ENCODE measurements around the gene LRRC36. TPM values are rescaled to one million over a fixed set of nuclear protein-coding genes. Genes with fewer than 3 reads are reported as not detected.

Gene LRRC36
- total and polyA plus RNA-seq, 2 donors (not counting 3 experiments of a cell fraction or from before 2014, with no cell fraction given), result 0.30 to 2.0 TPM

DNA sequence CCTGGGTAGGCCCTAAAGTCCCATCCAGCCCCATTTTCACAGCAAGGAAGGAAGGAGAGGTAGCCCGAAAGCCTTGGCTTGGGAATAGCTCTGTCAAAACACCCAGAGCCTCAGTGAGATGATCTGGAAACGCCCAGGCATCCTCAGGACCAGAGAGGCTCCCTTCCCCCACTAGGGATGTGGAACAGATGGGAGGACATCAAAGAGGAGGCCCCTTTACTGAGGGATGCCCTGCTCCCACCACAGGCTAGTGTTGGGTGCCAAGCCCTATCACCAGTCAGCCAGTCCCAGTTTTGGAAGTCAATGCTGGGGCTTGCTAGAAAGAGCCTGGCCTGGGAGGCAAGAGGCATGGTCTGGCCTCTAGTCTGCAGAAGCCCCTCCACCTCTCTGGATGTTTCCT lies 62.0 kb downstream of the LRRC36 start:
- FAIRE-seq, result no peak
- Histone ChIP-seq H3K79me2 (ENCODE audit: control insufficient read depth, insufficient read depth, low read length) (no peaks in the 10 kb centered on the region), H2AFZ (ENCODE audit: low read depth, low read length) (no peak overlapping the region), H3K27me3 (ENCODE audit: control insufficient read depth in 2 of 2, insufficient read depth in 2 of 2, low read length in 2 of 2) (peaks cover 0 to under 1% of the 10 kb centered on the region in 2 experiments), H3K9ac (replicated peaks; ENCODE audit: extremely low read depth, insufficient read depth, low read length) (no peak overlapping the region), H3K4me3 (replicated peaks in 1 of 3; ENCODE audit: insufficient read depth in 1 of 3, low read depth in 1 of 3, low read length in 3 of 3) (no peak overlapping the region), H4K20me1 (replicated peaks; ENCODE audit: control insufficient read depth, extremely low read depth, insufficient read depth, low read length) (no peaks in the 10 kb centered on the region), H3K4me1 (ENCODE audit: control insufficient read depth, extremely low read depth, insufficient read depth, low read length) (peaks cover 18% of the 10 kb centered on the region), H3K36me3 (ENCODE audit: control insufficient read depth in 2 of 2, extremely low read depth in 1 of 2, insufficient read depth in 2 of 2, low read length in 2 of 2) (no peaks in the 10 kb centered on the region), H3K9me1 (replicated peaks; ENCODE audit: control insufficient read depth, extremely low read depth, insufficient read depth, low read length) (no peaks in the 10 kb centered on the region), H3K27ac (ENCODE audit: insufficient read depth, low read depth, low read length) (no peak overlapping the region), H3K9me3 (replicated peaks; ENCODE audit: control insufficient read depth, insufficient read depth, low read length) (no peaks in the 10 kb centered on the region), H3K4me2 (ENCODE audit: insufficient read depth, low read length) (no peak overlapping the region)
- intact Hi-C loops (cut with micrococcal nuclease) (no loop called here), dilution Hi-C loops (cut with MboI; ENCODE audit: extremely low pct_ligation_motif_present, low sequenced_read_pairs) (no loop called here)
- ChIA-PET CTCF (interaction anchor here (0.5 to 2.0 kb wide), 3 partner anchors 11 to 45 kb away, joined by 3 to 12 read pairs (median 3); no protein-coding TSS in a partner anchor), POLR2A (interaction anchor here (0.6 kb wide), 1 partner anchor 39 kb away, joined by 5 read pairs; no protein-coding TSS in a partner anchor)
- TF ChIP-seq GATA2 (IDR thresholded peaks at IDR 0.05; ENCODE audit: insufficient read depth, insufficient read length, low read depth, low read length) (no peak), MAX (IDR thresholded peaks at IDR 0.05; ENCODE audit: insufficient read depth, insufficient read length) (no peak), CTCF (IDR thresholded peaks at IDR 0.05; ENCODE audit: extremely low read depth in 1 of 2, insufficient read depth in 1 of 2, low read depth in 1 of 2, low read length in 2 of 2) (no peak), EZH2 (IDR thresholded peaks at IDR 0.05; ENCODE audit: borderline replicate concordance, low read depth, low read length, severe bottlenecking) (no peak)
- DNase-seq (ENCODE audit: low read depth, low spot score), result no peak
- BruUV-seq (replicated peaks), result no TSS peak
